ENCODE data around the gene DIPK1A. TPM values are rescaled to one million over a fixed set of nuclear protein-coding genes. Genes with fewer than 3 reads are reported as not detected.
"Not testable (repeated sequence)": the region's sequence is repeated elsewhere in the genome, so short reads cannot be mapped to it uniquely, and the experiment has no call there.

Gene DIPK1A
- total RNA-seq, 1 experiment from 2014 or later = 12.4 TPM

DNA sequence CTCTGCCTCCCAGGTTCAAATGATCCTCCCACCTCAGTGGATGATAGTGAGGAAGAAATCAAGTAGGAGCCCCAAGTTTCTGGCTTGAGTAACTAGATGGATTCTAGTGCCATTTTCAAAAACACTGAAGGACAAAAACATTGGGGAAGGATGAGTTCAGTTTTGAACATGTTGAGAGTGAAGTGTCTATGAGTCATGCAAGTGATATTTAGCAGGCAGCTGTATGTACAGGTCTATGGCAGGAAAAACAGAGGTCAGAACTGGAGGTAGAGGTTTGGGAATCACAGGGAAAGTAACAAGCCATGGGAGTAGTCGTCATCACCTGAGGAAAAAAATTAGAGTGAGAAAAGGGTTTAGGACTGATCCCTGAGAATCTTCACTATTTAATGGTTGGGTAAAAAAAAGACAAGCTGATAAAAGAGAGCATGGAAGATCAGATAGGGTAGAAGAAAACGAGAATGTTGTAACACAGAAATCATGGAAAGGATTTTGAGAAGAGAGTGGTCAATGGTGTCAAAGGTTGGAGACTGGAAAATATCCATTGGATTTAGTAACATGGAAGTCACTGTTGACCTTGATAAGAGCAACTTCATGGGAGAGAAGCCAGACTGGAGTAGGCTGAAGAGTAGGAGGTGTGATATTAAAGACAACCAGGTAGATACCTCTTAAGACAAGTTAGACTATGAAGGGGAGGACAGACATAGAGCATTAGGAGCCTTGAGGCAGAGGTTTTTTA lies 53.1 kb downstream of the DIPK1A start:
- in situ Hi-C loops (cut with HindIII; ENCODE audit: low pct_unique_long_range_greater_than_20kb, low sequenced_read_pairs) = no loop called here
- DNase-seq (ENCODE audit: low read depth, low spot score) = no peak

DNA sequence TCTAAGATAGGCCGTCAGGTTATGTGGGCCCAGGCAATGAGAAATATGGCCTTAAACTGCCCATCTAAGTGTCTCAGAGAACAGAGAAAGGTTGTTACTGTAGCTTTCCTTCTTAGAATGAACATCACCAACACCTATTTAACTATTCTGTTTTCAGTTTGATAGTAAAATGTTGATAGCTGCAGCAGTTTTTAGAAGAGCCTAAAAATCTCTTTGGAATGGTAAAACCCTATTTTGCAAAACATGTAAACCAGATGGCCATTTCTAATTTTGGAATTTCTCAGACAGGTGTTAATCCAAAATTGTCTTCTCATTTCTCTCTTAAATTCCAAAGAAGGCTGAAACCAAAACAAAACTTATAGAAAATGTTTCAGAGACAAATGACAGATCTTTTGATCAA lies 57.5 kb downstream of the DIPK1A start:
- no peak for DNase-seq (ENCODE audit: low read depth, low spot score)
- in situ Hi-C loops (cut with HindIII; ENCODE audit: low pct_unique_long_range_greater_than_20kb, low sequenced_read_pairs) = no loop called here

DNA sequence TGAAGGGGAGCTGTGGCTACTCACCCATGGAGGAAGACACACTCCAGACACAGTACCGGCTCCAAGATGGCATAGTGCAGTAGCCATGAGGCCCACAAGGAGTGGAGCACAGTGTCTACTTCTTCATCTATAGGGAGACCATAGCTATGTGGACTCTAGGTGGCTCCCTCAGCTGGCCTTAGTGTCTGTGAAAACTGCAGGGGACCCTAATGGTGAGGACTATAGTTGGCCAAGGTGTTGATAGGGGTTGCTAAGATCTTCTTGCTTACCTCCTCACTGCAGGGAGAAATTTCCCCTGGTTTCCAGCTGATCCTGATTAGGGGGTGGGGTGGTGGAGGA lies 58.9 kb downstream of the DIPK1A start:
- in situ Hi-C loops (cut with HindIII; ENCODE audit: low pct_unique_long_range_greater_than_20kb, low sequenced_read_pairs) = no loop called here
- DNase-seq (ENCODE audit: low read depth, low spot score) = peak; percentile 23

DNA sequence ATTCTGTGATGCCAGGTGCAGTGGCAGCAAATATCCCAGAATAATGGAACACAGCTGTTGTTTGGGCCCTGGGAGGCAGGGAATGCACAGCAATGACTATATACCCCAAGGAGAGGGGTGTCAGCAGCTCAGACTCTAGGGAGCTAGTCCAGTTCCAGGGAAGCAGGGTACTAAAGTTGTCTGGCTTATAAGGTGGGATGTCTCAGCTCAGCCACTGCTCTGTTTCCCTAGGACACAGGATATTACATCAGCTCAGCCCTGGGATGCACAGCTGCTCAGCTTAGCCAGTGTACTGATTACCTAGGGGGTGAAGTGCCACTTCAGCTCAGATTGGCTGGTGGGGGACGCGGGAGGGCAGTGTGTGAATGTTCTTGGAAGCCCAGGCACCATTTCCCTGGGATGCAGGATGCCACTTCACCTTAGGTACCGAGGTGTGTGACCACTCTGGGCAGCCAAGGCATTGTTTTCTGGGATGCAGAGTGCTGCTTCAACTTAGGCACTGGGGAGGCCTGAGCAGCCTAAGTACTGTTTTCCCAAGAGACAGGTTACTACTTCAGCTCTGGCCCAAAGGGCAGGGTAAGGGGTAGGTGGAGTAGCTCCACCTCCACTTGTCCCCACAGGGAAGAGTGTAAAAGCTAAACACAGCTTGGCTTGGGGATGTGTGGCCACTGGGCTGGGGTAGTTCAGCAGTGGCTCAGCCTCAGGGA lies 59.4 kb downstream of the DIPK1A start:
- no peak for DNase-seq (ENCODE audit: low read depth, low spot score)
- in situ Hi-C loops (cut with HindIII; ENCODE audit: low pct_unique_long_range_greater_than_20kb, low sequenced_read_pairs) = no loop called here

DNA sequence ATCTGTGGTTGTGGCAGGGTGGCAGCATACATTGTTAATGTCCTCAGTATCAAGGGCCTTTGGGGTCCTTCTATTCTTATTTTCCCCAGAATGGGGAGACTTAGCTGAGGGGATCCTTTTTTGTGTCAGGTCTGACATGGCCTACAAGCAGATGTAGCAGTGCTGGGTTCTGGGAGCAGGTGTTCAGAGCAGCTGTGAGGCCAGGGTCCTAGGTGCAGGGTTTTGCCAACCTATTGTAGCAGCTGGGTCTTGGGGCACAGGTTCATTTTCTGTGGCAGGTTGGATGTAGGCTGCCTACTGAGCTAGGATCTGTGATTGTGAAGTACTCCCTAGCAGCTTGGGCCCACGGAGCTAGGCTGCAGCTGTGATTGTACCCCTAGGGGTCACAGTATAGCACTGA lies 60.1 kb downstream of the DIPK1A start:
- in situ Hi-C loops (cut with HindIII; ENCODE audit: low pct_unique_long_range_greater_than_20kb, low sequenced_read_pairs) = no loop called here
- no peak for DNase-seq (ENCODE audit: low read depth, low spot score)

DNA sequence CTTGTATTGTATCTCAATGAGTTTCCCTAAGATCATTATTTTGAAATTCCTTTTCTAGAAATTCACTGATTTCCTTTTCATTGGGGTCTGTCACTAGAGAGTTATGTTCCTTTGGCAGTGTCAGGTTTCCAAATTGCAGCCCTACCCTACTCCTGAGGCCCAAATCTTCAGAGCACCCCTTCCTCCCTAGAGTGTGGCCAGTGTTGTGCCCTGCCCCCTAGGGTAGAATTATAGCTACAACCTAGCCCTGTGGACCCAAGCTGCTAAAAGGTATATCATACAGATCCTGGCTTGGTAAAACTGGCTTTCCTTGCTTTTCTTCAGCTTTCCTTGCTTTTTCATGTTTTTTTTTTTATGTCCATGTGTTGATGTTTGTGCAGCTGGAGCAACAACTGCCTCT lies 60.7 kb downstream of the DIPK1A start:
- DNase-seq (ENCODE audit: low read depth, low spot score) = no peak
- in situ Hi-C loops (cut with HindIII; ENCODE audit: low pct_unique_long_range_greater_than_20kb, low sequenced_read_pairs) = no loop called here

DNA sequence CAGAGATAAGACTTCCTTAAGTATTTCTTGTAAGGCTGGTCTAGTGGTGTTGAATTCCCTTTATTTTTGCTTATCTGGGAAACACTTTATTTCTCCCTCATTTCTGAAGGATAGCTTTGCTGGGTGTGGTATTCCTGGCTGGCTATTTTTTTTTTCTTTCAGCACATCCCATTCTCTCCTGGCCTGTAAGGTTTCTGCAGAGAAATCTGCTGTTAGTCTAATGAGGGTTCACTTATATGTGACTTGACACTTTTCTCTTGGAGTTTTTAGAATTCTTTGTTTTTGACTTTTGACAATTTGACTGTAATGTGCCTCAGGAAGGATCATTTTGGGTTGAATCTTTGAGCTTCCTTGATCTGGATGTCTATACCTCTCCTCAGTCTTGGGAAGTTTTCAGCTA lies 61.5 kb downstream of the DIPK1A start:
- in situ Hi-C loops (cut with HindIII; ENCODE audit: low pct_unique_long_range_greater_than_20kb, low sequenced_read_pairs) = no loop called here
- no peak for DNase-seq (ENCODE audit: low read depth, low spot score)

DNA sequence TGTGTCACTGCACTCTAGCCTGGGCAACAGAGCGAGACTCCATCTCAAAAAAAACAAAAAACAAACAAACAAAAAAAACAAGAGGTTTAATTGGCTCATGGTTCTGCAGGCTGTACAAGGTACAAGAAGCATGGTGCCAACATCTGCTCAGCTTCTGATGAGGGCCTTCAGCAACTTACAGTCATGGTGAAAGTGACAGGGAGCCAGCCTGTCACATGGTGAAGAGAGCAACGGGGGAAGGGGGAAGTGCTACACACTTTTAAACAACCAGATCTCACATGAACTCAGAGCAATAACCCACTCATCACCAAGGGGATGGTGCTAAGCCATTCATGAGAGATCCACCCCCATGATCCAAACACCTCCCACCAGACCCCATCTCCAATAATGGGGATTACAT lies 63.2 kb downstream of the DIPK1A start:
- DNase-seq (ENCODE audit: low read depth, low spot score); in situ Hi-C loops (cut with HindIII; ENCODE audit: low pct_unique_long_range_greater_than_20kb, low sequenced_read_pairs): not testable (repeated sequence)

DNA sequence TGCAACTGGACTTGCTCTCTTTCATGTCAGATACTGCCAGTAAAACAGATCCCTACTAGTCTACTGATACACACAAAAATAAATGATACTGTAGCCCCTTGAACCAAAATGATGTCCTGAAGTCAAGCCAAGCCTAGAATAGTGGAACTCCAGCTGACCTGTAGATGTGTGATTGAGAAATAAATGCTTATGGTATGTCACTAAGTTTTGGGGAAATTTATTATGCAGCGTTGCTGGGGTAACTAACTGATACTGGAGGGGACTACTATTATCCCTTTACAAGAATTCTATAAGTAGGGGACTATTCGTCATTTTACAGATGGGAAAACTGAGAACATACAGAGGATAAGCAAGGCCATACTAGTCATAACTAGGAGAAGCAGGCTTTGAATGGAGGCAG lies 73.8 kb downstream of the DIPK1A start:
- no peak for DNase-seq (ENCODE audit: low read depth, low spot score)
- in situ Hi-C loops (cut with HindIII; ENCODE audit: low pct_unique_long_range_greater_than_20kb, low sequenced_read_pairs) = no loop called here

DNA sequence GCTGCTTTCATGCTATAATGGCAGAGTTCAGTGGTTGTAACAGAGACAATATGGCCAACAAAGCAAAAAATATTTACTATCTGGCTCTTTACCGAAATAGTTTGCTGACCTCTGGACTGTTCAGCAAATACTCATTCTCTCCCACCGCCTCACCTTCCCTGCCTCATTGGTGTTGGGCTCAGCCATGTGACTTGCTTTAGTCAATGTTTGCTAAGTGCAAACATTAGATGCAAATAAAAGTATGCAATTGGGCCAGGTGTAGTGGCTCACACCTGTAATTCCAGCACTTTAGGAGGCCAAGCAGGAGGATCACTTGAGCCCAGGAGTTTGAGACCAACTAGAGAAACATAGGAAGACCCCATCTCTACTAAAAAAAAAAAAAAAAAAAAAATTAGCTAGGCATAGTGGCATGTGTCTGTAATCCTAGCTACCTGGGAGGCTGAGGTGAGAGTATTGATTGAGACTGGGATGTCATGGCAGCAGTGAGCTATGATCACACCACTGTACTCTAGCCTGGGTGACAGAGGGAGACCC lies 74.3 kb downstream of the DIPK1A start:
- in situ Hi-C loops (cut with HindIII; ENCODE audit: low pct_unique_long_range_greater_than_20kb, low sequenced_read_pairs) = no loop called here
- DNase-seq (ENCODE audit: low read depth, low spot score) = no peak

DNA sequence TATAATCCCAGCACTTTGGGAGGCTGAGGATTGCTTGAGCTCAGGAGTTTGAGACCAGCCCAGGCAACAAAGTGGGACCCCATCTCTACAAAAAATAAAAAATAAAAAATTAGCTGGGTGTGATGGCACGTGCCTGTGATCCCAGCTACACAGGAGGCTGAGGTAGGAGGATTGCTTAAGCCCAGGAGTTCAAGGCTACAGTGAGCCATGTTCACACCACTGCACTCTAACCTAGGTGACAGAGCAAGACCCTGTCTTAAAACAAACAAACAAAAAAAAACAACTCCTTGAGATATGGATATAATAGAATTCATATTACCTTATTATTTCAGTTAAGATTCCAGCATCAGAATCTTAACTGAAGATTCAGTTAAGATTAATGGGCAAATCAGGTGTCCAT lies 77.1 kb downstream of the DIPK1A start:
- in situ Hi-C loops (cut with HindIII; ENCODE audit: low pct_unique_long_range_greater_than_20kb, low sequenced_read_pairs) = no loop called here
- no peak for DNase-seq (ENCODE audit: low read depth, low spot score)

DNA sequence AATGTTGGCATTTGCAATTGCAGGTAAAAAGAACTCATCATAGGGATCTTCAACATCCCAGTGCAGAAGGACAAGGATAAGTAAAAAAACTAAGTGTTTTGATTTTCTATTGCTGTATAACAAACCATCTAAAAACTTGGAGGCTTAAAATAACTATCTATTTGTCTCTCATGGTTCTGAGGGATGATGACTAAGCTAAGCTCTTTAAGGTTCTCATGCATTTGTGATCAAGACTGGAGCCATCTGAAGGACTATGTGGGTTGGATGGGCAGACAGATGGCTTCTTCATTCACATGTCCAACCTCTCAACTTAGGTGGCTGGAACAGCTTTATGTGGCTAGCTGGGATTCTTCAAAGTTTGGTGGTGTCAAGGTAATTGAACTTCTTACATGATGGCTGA lies 78.0 kb downstream of the DIPK1A start:
- in situ Hi-C loops (cut with HindIII; ENCODE audit: low pct_unique_long_range_greater_than_20kb, low sequenced_read_pairs) = no loop called here
- no peak for DNase-seq (ENCODE audit: low read depth, low spot score)

DNA sequence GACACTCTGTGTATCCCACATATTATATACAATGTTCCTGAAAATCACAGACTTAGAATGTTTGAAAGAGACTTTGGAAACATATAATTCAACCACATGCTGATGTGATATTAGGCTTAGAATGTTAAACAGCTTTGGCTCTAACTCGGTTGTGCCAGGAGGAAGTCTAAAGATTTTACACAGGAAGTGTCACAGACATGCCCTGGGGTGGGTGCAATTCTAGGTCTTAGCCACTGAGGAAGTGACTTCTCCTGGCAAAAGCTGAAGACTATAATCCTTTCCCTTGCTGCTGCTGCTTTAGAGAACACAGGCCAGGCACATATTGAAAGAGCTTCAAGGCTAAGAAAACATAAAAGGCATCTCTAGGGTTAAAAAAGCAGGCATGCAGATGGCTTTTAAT lies 78.4 kb downstream of the DIPK1A start:
- in situ Hi-C loops (cut with HindIII; ENCODE audit: low pct_unique_long_range_greater_than_20kb, low sequenced_read_pairs) = no loop called here
- peak; percentile 45 for DNase-seq (ENCODE audit: low read depth, low spot score)

DNA sequence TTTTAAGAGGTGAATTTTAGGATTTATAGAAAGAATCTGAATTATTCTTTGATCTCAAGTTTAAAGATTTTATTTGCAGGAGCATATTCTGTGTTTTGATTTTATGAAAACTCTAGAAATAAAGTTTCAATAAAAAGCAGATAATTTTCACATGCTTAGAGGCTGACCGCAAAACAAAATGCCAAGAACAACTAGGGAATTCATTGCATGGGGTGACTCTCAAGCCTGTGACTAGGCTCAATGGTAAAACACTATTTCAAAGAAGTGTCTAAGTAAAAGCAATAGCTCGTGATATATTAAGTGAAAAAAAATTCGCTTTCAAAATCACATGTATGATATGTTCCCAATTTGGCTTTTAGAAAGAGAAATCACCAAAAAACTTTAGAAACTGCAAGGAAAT lies 79.9 kb downstream of the DIPK1A start:
- in situ Hi-C loops (cut with HindIII; ENCODE audit: low pct_unique_long_range_greater_than_20kb, low sequenced_read_pairs) = no loop called here
- peak; percentile 94 for DNase-seq (ENCODE audit: low read depth, low spot score)

DNA sequence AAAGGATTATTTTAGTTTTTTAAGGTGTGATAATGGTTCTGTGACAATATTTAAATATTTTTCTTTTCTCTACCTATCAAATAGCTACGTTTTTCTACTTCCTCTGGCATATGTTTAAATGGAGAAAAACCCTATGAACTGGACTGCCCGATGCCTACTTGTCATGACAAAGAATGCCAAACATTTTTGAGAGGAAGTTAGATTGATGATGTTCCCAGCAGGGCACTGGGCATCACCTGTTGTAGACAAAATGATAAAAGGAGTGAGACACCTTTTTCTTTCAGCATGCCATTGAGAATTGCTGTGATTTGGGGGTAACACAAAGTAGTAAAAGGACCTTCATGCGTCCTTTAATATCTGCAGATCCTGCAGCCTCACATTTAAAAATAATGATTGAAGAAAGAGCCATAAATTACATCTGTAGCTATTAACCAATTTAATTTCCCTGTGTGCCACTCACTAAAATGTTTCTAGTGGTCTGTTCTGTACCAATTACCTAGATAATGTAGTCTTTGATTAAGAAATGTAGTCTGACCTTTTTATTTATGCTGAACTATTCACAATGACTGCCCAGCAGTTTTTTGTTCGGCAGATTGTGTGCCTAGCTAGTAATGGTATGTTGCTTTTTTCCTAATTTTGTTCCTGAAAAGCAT lies 81.8 kb downstream of the DIPK1A start:
- peak; percentile 32 for DNase-seq (ENCODE audit: low read depth, low spot score)
- in situ Hi-C loops (cut with HindIII; ENCODE audit: low pct_unique_long_range_greater_than_20kb, low sequenced_read_pairs) = no loop called here

DNA sequence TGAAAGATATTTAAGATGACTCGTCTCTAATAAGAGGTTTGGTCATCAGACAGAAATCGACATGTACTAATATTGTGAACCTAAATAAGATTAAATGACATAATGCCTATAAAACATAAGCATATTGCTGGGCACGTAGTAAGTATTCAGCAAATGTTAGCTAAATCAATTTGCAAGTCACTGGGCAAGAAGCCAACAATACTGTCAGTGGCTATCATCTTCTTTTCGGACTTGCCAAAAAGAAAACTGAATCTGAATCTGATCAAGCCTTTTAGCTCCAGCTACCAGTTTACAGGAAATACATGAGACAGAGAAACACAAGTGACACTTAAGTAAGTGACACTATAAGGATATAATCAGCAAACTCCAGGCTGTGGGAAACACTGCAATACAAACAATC lies 83.5 kb downstream of the DIPK1A start:
- in situ Hi-C loops (cut with HindIII; ENCODE audit: low pct_unique_long_range_greater_than_20kb, low sequenced_read_pairs) = no loop called here
- DNase-seq (ENCODE audit: low read depth, low spot score) = peak; percentile 40

DNA sequence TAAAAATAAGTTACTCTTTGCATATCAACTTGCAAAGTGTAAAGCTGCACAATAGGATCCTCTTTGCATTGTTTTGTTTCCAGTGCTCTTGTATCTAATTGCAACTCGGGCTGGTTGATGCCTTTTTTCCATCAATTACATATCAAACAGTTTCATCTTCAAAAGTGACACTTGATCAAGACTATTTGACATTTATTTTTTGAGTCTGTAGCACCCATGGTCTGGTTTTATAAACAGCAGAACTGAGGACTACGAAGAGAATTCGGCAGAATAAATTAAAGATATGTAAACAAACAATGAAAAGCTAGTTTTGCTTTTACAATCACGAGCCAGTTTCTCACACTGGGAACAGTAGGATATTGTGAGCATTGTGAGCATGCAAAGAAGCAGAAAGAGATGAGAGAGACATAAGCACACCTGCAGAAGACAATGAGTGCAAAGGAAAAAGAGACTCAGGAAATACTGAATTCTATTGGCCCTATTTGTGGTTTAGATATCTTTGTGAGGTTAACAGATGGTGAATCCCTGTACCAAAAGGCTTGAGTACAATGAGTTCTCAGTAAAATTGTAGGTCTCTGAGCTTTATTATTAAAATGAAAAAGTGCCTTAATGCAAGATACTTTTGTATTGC lies 84.1 kb downstream of the DIPK1A start:
- in situ Hi-C loops (cut with HindIII; ENCODE audit: low pct_unique_long_range_greater_than_20kb, low sequenced_read_pairs) = no loop called here
- peak; percentile 69 for DNase-seq (ENCODE audit: low read depth, low spot score)

DNA sequence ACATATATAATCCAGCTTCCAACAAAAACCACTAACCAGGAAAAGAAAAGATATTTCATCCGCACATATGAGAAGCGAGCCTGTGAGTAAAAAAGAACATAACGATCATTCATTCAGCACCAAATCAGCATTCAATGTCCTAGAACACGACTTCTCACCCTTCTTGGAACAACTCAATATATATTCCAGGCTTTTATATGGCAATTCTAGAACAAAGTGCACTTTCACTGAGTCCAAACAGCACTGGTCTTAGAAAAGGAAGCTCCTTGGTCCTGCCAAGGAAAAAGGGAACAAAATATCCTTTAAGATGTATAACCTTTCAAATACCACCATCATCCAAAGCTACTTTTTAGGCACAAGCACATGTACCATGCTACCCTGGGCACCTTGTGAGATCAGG lies 84.9 kb downstream of the DIPK1A start:
- peak; percentile 58 for DNase-seq (ENCODE audit: low read depth, low spot score)
- in situ Hi-C loops (cut with HindIII; ENCODE audit: low pct_unique_long_range_greater_than_20kb, low sequenced_read_pairs) = no loop called here
